HG02970 (cell line): ENCODE results near the gene MICAL1.

Experiments
- ATAC-seq: cut with Tn5 transposase; IDR thresholded peaks from one replicate; pipeline ENCODE4 v1.9.1; 2021; ENCODE audit warnings: mild to moderate bottlenecking, moderate library complexity, moderate number of reproducible peaks; ENCODE audit not compliant: unreplicated experiment, low FRiP score

MICAL1 gene

GRCh38 chr6:109454496-109455436, 806 bp downstream of the MICAL1 start:
- ATAC-seq, result peak; percentile 25

DNA sequence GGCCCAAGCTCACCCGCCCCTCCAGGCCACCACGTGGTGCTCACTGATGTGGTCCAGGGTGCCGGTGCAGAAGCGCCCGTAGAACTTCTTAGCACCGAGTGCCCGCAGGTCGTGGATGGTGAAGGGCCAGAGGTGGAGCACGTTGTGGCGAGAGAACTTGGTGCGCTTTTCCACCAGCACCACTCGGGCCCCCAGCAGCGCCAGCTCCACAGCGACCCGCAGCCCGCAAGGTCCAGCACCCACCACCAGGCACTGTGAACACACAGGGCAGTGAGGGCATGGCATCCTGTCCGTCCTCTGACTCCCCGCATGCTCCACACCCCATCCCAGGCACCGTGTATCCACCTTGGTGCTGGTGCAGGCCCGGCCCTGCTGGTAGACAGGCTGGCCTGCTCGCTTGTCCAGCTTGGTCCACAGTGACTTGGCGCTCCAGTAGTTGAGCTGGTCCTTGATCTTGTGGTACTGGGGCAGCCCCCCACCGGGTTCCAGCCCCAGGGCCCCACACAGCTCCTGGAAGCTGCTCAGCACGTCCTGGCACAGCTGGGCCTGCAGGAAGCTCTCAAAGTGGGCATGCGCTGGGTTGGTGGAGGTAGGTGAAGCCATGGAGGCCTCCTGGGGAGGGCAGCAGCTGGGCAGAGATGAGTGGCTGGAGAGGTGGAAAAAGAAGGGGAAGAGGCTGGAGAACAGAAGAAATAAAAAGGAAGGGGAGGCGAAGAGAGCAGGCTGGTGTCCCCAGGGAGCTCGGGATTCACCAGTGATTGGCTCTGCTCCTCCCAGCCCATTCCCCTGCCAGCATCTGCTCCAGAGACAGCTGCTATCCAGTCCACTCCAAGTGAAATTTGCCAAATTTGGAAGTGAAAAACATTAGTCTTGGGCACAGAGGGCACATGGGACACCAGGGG, 1.7 kb downstream of the MICAL1 start:
- no peak for ATAC-seq

DNA sequence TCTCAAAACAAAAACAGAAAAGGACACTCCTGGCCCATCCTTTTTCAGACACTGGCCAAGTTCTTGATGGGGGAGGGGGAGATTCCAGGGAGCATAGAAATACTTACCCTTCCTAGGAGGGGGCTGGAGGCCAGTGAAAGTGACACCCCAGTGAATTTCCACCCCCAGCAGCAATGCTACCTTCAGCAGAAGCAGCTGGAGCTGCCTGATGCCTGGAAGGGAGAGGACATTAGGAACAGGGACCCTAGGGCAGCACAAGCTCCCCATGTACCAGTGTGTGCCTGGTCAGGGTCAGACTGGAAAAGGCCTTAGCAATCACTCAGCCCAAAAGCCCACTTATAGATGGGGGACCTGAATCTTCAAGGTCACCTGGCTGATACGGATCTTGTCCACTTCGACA, 2.4 kb downstream of the MICAL1 start:
- ATAC-seq, result no peak

GRCh38 chr6:109452181-109452580, 3.4 kb downstream of the MICAL1 start:
- ATAC-seq, result no peak

DNA sequence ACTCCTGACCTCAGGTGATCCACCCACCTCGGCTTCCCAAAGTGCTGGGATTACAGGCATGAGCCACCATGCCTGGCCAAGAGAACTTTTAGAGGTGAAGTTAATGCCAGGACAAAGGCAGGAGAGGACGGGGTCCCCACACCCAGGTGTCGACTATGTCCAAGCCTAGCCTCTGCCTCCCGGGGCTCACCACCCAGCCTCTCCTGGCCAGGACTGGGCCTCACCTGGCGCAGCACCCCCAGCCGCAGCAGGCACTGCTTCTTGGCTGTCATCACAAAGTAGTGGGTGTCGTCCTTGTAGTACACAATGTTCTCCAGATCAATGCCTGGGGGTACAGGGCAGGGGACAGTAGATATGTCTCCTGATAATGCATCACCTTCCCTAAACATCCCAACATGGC, 4.2 kb downstream of the MICAL1 start:
- no peak for ATAC-seq

GRCh38 chr6:109450801-109451200, 4.8 kb downstream of the MICAL1 start:
- no peak for ATAC-seq

DNA sequence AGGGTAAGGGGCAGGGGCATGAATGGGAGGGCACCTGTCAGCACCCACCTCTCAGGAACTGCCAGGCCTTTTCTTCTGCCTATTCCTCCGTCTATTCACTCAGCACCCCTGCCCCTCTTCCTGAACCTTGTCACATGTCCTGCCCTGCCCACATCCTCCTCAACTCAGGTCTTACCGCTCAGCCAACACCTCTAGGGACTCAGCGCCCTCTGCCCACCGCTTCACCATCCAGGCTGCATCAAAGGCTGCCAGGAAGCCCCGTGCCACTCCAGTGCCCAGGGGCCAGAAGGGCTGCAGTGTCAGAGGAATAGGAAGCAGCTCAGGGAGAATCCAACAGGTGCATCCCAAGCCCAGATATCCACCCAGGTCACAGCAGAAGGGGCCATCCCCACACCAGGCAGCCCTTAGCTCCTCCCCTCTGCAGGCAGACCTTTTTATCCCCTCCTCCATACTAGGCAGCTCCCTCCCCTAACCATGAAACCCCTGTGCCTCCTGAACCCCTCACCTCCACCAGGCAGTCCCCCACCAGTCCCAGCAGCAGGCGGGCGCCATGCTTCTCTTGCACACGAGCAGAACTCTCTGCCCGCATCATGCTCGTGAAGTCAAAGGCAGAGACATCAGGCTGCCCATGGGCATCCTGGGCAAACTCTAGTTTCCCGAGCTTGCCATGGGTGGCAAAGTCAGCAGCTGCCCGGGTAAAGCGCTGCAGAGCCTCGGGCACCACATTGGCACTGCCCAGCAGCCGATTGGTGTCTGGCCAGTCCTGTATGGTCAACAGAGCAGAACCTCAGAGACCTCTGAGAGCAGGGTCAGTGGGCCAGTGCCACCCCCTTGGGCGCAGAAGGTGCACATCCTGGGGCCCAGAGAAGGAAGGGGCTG, 5.5 kb downstream of the MICAL1 start:
- ATAC-seq, result no peak

DNA sequence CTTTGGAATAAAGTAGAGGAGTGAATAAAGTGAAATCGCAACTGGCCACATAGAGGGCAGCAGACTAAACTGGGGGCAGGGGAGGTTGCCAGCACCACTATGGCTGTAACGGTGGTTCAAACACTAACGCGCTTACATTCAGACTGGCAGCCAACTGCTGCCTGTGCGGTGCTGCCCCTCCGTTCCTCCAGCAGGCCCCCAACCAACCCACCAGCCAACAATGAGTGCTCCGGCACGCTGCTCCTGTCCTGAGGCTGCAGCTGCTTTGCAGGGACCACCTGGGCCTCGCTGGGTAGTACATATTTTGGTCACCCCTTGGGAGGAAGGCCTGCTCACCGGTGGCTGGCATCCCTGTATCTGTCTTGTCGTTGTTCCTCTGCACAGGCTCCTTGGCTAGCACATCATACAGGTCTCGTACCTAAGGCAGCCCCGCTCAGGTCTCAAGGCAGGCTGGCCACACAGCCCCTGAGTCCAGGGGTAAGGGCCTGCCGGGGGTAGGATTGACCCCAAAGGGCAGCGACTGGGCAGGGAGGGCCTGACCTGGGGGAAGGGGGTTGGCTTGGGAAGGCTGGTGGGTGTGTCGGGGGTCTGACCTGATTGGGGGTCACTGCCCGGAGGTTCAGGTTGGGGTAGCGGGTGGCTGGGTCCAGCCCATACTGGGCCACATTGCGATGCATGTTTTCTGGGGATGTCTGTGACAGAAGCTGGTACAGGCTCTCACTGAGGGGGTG, 6.3 kb downstream of the MICAL1 start:
- ATAC-seq, result no peak

GRCh38 chr6:109448615-109449014, 7.0 kb downstream of the MICAL1 start:
- no peak for ATAC-seq

GRCh38 chr6:109447878-109448555, 7.6 kb downstream of the MICAL1 start:
- no peak for ATAC-seq

DNA sequence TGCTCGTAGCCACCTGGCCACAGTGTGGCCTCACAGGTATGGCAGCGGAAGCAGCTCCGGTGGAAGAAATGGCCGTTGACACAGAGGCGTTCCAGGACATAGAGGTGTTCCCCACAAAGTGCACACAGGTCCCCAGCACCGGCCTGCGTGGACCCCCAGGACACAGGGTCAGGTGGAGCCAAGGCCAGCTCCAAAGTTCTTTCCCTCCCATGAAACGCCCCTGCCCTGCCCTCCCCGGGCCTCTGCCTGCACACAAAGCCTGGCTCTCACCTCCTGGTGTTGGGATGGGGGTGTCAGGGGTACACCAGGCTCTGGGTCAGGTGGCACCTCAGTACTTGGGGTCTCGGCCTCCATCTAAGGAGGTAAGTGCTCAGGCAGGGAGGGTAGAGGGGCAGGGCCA, 8.5 kb downstream of the MICAL1 start:
- ATAC-seq, result no peak

- no peak for ATAC-seq
Observed at GRCh38 chr6:109446541-109446940, 9.0 kb downstream of the MICAL1 start.

- no peak for ATAC-seq
Observed at GRCh38 chr6:109446072-109446471, 9.5 kb downstream of the MICAL1 start.

DNA sequence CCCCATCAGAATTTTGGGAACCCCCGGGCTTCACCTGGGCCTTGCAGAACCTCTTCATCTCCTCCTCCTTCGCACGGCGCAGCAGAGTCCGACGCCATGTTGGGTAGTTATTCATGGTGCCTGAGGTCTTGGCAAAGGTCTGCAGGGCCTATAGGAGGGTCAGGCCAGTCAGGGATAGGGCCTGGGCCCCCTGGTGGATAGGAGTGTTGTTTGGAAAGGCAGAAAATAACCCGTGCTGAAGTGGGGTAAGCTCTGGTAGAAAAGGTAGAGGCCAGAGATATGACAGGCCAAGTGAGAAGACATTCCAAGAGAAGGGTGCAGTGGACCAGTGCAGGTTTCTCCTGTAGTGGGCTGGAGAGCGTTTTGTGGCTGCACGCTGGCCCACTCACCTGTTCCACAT, 10.2 kb downstream of the MICAL1 start:
- ATAC-seq, result no peak

DNA sequence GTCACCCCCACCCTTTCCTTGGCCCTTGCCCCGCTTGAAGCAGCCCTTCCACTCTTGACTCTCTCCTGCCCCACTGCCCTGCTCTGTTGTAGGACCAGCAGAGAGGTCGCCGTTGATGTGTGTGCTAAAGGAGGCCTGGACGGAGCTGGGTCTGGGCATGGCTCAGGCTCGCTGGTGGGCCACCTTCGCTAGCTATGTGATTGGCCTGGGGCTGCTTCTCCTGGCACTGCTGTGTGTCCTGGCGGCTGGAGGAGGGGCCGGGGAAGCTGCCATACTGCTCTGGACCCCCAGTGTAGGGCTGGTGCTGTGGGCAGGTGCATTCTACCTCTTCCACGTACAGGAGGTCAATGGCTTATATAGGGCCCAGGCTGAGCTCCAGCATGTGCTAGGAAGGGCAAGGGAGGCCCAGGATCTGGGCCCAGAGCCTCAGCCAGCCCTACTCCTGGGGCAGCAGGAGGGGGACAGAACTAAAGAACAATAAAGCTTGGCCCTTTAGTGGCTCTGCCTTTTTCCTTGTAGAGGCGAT, 12.1 kb downstream of the MICAL1 start:
- ATAC-seq, result no peak

- no peak for ATAC-seq
Observed at GRCh38 chr6:109442393-109442924, 13.1 kb downstream of the MICAL1 start.

- ATAC-seq, result peak; percentile 7
Observed at GRCh38 chr6:109441069-109441816, 14.3 kb downstream of the MICAL1 start.
